ENCODE measurements around the gene PDZRN3.

The PDZRN3 gene

GRCh38 chr3:73624821-73625665 is at the start of gene PDZRN3:
Gene PDZRN3, minus strand, starts transcription at chr3:73624941.
- no peak for DNase-seq

DNA sequence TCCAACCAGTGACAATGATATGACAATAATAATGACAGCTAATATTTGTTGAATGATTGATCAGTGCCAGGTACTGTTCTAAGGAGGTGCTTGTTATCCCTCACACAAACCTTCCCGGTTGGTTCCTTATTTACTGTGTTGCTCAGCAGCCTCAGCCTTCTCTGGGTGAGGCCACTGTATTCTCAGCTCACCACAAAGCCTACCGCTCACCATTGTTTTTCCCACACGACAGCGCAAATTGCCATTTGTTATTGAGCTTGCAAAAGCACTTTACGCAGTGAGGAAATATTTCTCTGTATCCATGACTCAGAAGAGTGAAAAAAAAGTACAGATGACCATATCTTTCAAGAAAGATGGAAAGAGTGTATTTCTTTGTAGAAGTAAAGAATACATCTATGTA is 49.5 kb upstream of the PDZRN3 start:
- no peak for DNase-seq

GRCh38 chr3:73669260-73669659 is 44.5 kb upstream of the PDZRN3 start:
- DNase-seq = no peak

GRCh38 chr3:73668391-73668790 is 43.6 kb upstream of the PDZRN3 start:
- DNase-seq = no peak

GRCh38 chr3:73667889-73668288 is 43.1 kb upstream of the PDZRN3 start:
- no peak for DNase-seq

DNA sequence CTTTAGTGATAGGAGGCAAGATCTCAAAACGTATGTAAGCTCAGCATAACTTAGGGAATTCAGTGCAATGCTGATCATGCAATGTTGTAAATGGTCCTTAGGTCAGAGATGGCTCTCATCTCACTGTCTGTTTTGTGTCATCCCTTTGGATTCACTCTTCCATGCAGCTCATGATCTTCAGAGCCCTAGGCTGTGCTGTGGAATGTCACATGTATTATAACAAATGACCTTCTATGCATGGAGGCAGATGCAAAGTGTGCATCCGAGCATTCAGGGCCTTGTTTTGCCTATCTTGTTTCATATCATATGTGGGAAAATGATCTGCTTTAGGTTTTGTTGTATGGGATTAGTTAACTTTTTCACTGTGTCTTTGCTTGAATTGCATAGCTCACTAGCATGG is 40.5 kb upstream of the PDZRN3 start:
- DNase-seq = no peak

DNA sequence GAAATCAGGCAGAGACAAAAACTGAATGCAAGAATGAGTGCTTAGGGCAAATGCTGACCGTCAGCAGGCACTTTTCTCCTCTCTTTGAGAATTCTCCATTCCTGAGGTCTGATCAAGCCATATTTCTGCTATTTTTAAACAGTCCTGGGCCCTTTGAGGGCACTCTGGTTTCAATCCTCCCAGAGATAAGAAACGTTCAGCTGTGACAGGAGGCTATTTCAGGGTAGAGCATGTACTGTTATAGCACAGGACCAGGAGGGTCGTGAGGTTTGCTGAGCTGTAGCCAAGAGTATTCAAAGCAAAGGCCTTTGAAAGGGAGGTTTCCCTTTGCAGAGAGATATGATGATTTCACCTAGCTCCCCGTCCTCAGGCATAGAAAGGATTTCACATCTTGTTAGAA is 39.6 kb upstream of the PDZRN3 start:
- no peak for DNase-seq

DNA sequence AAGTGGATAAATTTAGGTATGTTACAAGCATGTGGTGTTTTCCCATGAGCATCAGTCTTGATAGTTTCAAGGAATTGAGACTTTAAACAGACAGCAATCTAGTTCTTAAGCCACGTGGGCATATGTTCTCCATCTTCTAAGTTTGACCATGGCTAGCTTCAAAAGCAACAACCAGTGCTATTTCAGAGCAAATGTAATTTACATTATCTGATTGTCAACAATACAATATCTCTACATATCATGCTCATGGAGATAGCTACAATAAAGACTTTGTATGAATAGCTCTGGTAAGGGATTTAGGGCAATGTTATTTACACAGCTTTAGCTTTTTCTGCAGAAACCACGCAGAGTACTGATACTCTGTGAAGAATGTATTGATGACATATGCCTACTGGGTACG is 38.8 kb upstream of the PDZRN3 start:
- no peak for DNase-seq

GRCh38 chr3:73661265-73661664 is 36.5 kb upstream of the PDZRN3 start:
- no peak for DNase-seq

DNA sequence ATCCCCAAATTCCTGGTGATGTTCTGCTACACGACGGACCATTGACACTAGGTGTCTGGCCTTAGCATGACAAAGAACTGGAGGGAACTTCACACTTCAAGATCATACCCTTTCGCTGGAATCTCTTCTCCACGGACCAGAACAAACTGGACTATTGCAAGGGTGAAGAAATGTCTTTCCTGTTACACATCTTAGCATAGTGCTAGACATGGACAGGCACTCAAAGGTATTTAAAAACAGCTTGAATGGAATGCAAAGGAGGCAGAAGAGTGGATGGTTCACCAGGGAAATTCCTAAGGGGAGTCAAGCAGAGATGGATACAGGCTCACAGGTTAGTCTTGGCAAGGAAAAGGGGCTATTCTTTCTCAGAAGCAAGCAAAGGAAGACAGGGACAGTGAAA is 33.5 kb upstream of the PDZRN3 start:
- DNase-seq = no peak

DNA sequence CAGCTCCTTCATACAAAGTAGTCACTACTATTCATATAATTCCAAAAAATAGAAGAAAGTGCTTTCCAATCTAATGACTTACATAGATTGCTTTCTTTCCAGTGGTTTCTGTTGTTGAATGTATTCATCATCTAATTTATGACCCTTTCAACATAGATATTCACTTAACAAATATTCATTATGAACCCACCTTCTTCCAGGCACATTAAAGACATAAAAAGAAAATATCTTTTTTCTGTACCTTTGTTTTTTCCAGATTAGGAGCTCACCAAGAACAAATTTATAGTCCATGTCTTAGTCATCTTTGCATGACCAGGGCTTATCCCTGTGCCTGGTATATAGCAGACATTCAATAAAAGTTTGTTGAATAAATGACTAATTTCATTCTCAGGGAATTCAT is 32.4 kb upstream of the PDZRN3 start:
- DNase-seq = no peak

- no peak for DNase-seq
Observed at GRCh38 chr3:73656241-73656890, 31.6 kb upstream of the PDZRN3 start.

DNA sequence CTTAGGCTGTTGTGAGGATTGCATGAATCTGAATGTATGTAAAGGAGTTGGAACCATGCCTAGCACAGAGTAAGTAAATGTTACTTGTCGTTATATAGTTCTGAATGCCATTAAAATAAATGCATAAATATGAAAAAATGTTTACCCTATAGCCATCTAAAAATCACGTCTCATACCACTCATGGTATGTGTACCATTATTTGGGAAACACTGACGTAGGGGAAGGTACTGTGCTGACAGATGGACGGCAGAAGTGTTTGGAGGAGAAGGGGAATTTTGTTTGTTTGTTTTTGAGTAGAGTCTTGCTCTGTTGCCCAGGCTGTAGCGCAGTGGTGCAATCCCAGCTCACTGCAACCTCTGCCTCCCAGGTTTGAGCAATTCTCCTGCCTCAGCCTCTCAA is 30.5 kb upstream of the PDZRN3 start:
- DNase-seq = no peak

- no peak for DNase-seq
Observed at GRCh38 chr3:73653877-73654276, 29.1 kb upstream of the PDZRN3 start.

DNA sequence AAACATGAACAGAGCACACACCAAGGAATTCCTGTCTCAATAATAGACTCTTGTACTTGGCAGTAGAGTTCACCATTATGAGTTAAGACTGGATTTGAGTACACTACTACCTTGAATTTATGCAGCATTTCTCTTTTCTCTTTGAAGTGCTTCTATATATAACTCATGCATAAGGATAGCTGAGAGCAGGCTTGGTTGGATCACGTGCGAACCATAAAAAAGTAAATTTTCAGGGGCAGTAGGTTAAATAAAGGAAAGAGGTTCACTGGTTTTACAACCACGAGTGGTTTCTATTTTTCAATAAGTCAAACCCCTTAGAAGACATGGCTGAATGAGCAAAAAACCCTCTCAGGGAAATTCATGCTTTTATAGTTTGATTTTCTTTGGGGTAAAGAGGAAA is 28.6 kb upstream of the PDZRN3 start:
- no peak for DNase-seq

DNA sequence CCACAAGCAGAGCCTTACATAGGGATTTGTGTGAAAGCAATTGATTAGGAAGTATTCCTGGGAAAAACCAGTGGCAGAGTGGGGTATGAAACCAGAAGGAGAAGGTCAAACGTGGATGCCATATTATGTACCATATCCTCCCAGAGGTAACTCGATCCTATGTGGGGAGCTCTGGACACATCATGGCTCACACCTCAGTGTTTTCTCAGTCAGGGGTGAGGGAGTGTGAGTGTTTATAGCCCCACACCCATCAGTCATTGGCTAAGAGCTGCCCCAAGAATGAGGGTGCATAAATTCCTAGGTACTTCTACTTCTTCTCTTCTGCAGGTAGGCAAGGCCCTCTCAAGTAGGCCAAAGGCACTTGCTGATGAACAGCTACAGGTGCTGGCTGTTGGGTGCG is 28.2 kb upstream of the PDZRN3 start:
- no peak for DNase-seq

GRCh38 chr3:73637042-73637441 is 12.3 kb upstream of the PDZRN3 start:
- no peak for DNase-seq

GRCh38 chr3:73635254-73635653 is 10.5 kb upstream of the PDZRN3 start:
- DNase-seq = no peak

- no peak for DNase-seq
Observed at GRCh38 chr3:73633916-73634344, 9.2 kb upstream of the PDZRN3 start.

GRCh38 chr3:73633453-73633852 is 8.7 kb upstream of the PDZRN3 start:
- DNase-seq = no peak

DNA sequence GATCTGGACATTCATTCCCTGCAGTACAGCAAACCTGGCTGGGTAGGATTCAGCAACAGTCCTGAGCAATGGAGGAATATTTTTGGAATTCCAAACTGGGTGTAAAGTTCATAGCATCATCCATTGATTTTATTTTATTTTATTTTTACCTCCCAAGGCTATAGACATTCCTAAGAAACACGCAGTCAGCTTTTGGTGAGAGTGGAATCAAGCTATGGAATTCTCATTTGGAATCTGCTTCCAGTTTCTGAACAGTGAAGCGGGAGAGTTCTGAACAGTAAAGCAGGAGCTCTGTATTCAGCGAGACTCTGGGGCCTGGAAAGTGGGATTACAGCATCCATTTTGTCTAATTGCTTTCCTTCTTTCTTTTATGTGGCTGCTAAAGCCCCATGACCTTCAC is 1.4 kb upstream of the PDZRN3 start:
- DNase-seq = no peak

DNA sequence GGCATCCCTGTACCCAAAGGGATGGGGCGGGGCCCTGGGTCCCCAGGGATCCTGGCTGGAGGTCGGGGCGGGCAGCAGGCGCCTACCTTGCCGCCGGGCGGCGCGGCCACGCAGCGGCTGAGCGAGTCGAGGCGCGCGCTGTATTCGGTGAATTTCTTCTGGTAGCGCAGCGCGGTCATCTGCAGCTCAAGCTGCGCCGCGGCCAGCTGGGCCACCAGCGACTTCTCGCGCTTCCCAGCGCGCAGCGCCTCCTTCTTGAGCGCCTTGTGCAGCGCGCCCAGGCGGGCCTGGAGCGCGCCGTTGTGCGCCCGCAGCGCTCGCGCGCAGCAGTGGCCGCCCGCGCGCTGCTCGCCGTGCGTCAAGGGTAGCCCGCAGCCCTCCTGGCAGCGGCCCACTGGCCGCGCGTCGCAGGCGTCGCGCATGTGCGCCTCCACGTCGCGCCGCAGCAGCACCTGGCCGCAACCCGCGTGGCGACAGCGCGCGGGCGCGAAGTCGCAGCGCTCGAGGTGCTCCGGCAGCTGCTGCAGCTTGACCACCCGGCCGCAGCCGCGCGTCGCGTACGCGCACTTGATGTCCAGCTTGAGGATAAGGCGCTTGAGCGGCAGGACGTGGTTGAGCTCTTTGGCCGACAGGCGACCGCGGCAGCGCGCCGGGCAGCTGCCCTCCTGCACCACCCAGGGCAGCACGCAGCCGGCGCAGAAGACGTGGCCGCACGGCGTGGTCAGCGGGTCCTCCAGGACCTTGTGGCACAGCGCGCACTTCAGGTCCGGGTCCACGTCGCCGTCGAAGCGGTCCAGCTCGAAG is 522 bp downstream of the PDZRN3 start:
- DNase-seq = no peak

- DNase-seq = no peak
Observed at GRCh38 chr3:73623346-73623745, 1.4 kb downstream of the PDZRN3 start.

All from activated T-cell treated with anti-CD3 and anti-CD28 coated beads, Interleukin-2, amount 50 U/mL, for 1 hour (primary cell).